ENCODE measurements around the gene TMEM19. TPM values are rescaled to one million over a fixed set of nuclear protein-coding genes. Genes with fewer than 3 reads are reported as not detected.
"Not testable (repeated sequence)": the region's sequence is repeated elsewhere in the genome, so short reads cannot be mapped to it uniquely, and the experiment has no call there.

TMEM19 gene
- total RNA-seq, 1 experiment from 2014 or later: 18.9 TPM

- no TSS peak for BruUV-seq (replicated peaks)
- Histone ChIP-seq H3K36me3 (ENCODE audit: control insufficient read depth in 1 of 2, insufficient read depth in 2 of 2, low read length in 2 of 2) (peaks cover 0 to 4% of the 10 kb centered on the region in 2 experiments; a peak in 2 of 4 replicates), H3K9me2 (ENCODE audit: insufficient read depth) (no peaks in the 10 kb centered on the region), H3K27ac (ENCODE audit: low read depth, low read length) (no peak overlapping the region), H4K20me1 (ENCODE audit: insufficient read depth) (no peaks in the 10 kb centered on the region), H3K9me3 (ENCODE audit: control insufficient read depth in 1 of 2, insufficient read depth in 1 of 2, low read depth in 1 of 2, low read length in 2 of 2) (no peaks in the 10 kb centered on the region), H3K4me3 (replicated peaks in 1 of 2; ENCODE audit: low read depth in 1 of 2, low read length in 2 of 2) (no peak overlapping the region), H3K79me2 (ENCODE audit: insufficient read depth, low read length) (no peaks in the 10 kb centered on the region), H3K9ac (ENCODE audit: low read length) (no peak overlapping the region), H3K4me2 (ENCODE audit: low read length) (no peak overlapping the region), H3K27me3 (ENCODE audit: insufficient read depth, low read length) (no peaks in the 10 kb centered on the region), H2AFZ (ENCODE audit: low read depth, low read length, poor library complexity, severe bottlenecking) (no peak overlapping the region), H3K4me1 (ENCODE audit: control insufficient read depth in 1 of 2, insufficient read depth in 2 of 2, low read length in 2 of 2) (no peaks in the 10 kb centered on the region)
- no peak for ATAC-seq
- DNase-seq (ENCODE audit: low read depth, low spot score): no peak
- RAD21 ChIA-PET (ENCODE audit: low non-redundant PET in 1 of 2, low total read pairs in 2 of 2, uncharacterized antibody in 2 of 2, unreplicated experiment in 2 of 2): no interaction called here
- POLR2A ChIA-PET: no interaction called here
- TF ChIP-seq ELF1 (IDR thresholded peaks at IDR 0.05; ENCODE audit: borderline replicate concordance, low read depth): no peak
- intact Hi-C loops (cut with micrococcal nuclease): no loop called here
- CTCF ChIA-PET: no interaction called here
Observed at GRCh38 chr12:71693126-71693525, 7.2 kb downstream of the TMEM19 start.

GRCh38 chr12:71693651-71694050 is 7.8 kb downstream of the TMEM19 start:
- H3K4me3 ChIP-seq (replicated peaks in 1 of 2; ENCODE audit: low read depth in 1 of 2, low read length in 2 of 2); H3K9me3 ChIP-seq (ENCODE audit: control insufficient read depth in 1 of 2, insufficient read depth in 1 of 2, low read depth in 1 of 2, low read length in 2 of 2); ATAC-seq; H3K4me1 ChIP-seq (ENCODE audit: control insufficient read depth in 1 of 2, insufficient read depth in 2 of 2, low read length in 2 of 2); H3K9me2 ChIP-seq (ENCODE audit: insufficient read depth); H3K27me3 ChIP-seq (ENCODE audit: insufficient read depth, low read length); POLR2A ChIA-PET; H3K36me3 ChIP-seq (ENCODE audit: control insufficient read depth in 1 of 2, insufficient read depth in 2 of 2, low read length in 2 of 2); BruUV-seq (replicated peaks); H3K9ac ChIP-seq (ENCODE audit: low read length); DNase-seq (ENCODE audit: low read depth, low spot score); H2AFZ ChIP-seq (ENCODE audit: low read depth, low read length, poor library complexity, severe bottlenecking); CTCF ChIA-PET; H3K4me2 ChIP-seq (ENCODE audit: low read length); H3K27ac ChIP-seq (ENCODE audit: low read depth, low read length); H4K20me1 ChIP-seq (ENCODE audit: insufficient read depth); RAD21 ChIA-PET (ENCODE audit: low non-redundant PET in 1 of 2, low total read pairs in 2 of 2, uncharacterized antibody in 2 of 2, unreplicated experiment in 2 of 2); H3K79me2 ChIP-seq (ENCODE audit: insufficient read depth, low read length); intact Hi-C loops (cut with micrococcal nuclease): not testable (repeated sequence)

- Histone ChIP-seq H4K20me1 (ENCODE audit: insufficient read depth) (no peaks in the 10 kb centered on the region), H3K27ac (ENCODE audit: low read depth, low read length) (no peak overlapping the region)
- BruUV-seq (replicated peaks): no TSS peak
- TF ChIP-seq ZNF274 (IDR thresholded peaks at IDR 0.05; ENCODE audit: low read depth, low read length) (no peak), CTCF (IDR thresholded peaks at IDR 0.05 in 2 of 3, conservative IDR thresholded peaks at IDR 0.05 in 1 of 3; ENCODE audit: borderline replicate concordance in 1 of 3, insufficient read depth in 1 of 3, low read depth in 2 of 3, low read length in 2 of 3) (no peak), CEBPB (IDR thresholded peaks at IDR 0.05; ENCODE audit: low read depth) (no peak), ZBTB33 (IDR thresholded peaks at IDR 0.05; ENCODE audit: extremely low read depth, insufficient replicate concordance, low read length) (no peak), YY1 (IDR thresholded peaks at IDR 0.05; ENCODE audit: extremely low read depth, insufficient replicate concordance, low read depth, low read length) (no peak), ELF1 (IDR thresholded peaks at IDR 0.05; ENCODE audit: borderline replicate concordance, low read depth) (no peak), SRF (IDR thresholded peaks at IDR 0.05; ENCODE audit: low read depth) (no peak)
Observed at GRCh38 chr12:71694099-71694820, 8.4 kb downstream of the TMEM19 start.

More at GRCh38 chr12:71694099-71694820, 8.4 kb downstream of the TMEM19 start:
- ATAC-seq: no peak
- H2AFZ ChIP-seq (ENCODE audit: low read depth, low read length, poor library complexity, severe bottlenecking): no peak overlapping the region
- POLR2A ChIA-PET: no interaction called here
- RAD21 ChIA-PET (ENCODE audit: low non-redundant PET in 1 of 2, low total read pairs in 2 of 2, uncharacterized antibody in 2 of 2, unreplicated experiment in 2 of 2): no interaction called here
- H3K27me3 ChIP-seq (ENCODE audit: insufficient read depth, low read length): no peaks in the 10 kb centered on the region
- H3K4me2 ChIP-seq (ENCODE audit: low read length): no peak overlapping the region
- CTCF ChIA-PET: no interaction called here
- DNase-seq (ENCODE audit: low read depth, low spot score): no peak
- no peak overlapping the region for H3K4me3 ChIP-seq (replicated peaks in 1 of 2; ENCODE audit: low read depth in 1 of 2, low read length in 2 of 2)
- intact Hi-C loops (cut with micrococcal nuclease): no loop called here
- no peaks in the 10 kb centered on the region for H3K4me1 ChIP-seq (ENCODE audit: control insufficient read depth in 1 of 2, insufficient read depth in 2 of 2, low read length in 2 of 2)
- H3K9ac ChIP-seq (ENCODE audit: low read length): no peak overlapping the region
- H3K36me3 ChIP-seq (ENCODE audit: control insufficient read depth in 1 of 2, insufficient read depth in 2 of 2, low read length in 2 of 2): peaks cover 0 to 4% of the 10 kb centered on the region in 2 experiments; a peak in 2 of 4 replicates
- no peaks in the 10 kb centered on the region for H3K9me3 ChIP-seq (ENCODE audit: control insufficient read depth in 1 of 2, insufficient read depth in 1 of 2, low read depth in 1 of 2, low read length in 2 of 2)
- H3K79me2 ChIP-seq (ENCODE audit: insufficient read depth, low read length): no peaks in the 10 kb centered on the region
- H3K9me2 ChIP-seq (ENCODE audit: insufficient read depth): no peaks in the 10 kb centered on the region
